Sigmoid colon (tissue), 7 donors: ENCODE data around the gene NEMF. TPM values are rescaled to one million over a fixed set of nuclear protein-coding genes. Genes with fewer than 3 reads are reported as not detected.

Experiments
- DNase-seq: peaks from one replicate; pipeline ENCODE4 v3.0.0-alpha.2; 2019
- H3K27ac ChIP-seq, 4 donors: fragments of 200-600 bp; sonication (generic); one replicate each; pipeline ENCODE4 v1.5.1; 2016 to 2019; ENCODE audit warnings: mild to moderate bottlenecking in 1 of 4
- H3K27me3 ChIP-seq, 3 donors: fragments of 200-600 bp; sonication (generic); one replicate each; pipeline ENCODE4 v1.5.1; 2019; ENCODE audit warnings: mild to moderate bottlenecking in 1 of 3
- H3K36me3 ChIP-seq, 4 donors: fragments of 200-600 bp; sonication (generic); one replicate each; pipeline ENCODE4 v1.5.1; 2016 to 2019
- H3K4me1 ChIP-seq, 4 donors: fragments of 200-600 bp; sonication (generic); one replicate each; pipeline ENCODE4 v1.5.1; 2017 to 2019
- H3K4me3 ChIP-seq, 4 donors: fragments of 200-600 bp; sonication (generic); one replicate each; pipeline ENCODE4 v1.5.1; 2017 to 2019; ENCODE audit warnings: mild to moderate bottlenecking in 2 of 4, moderate library complexity in 1 of 4
- H3K9me3 ChIP-seq, 4 donors: fragments of 200-600 bp in 3 of 4; sonication (generic) in 3 of 4; one replicate each; pipeline versions ENCODE4 v1.5.1 to v1.6.1; 2013 to 2019
- CTCF ChIP-seq, 4 experiments: fragments of 450-650 bp in 3 of 4; fragments of 200-600 bp in 1 of 4; IDR thresholded peaks; one replicate each; pipeline ENCODE4 v1.5.1; 2016 to 2019; ENCODE audit warnings: antibody characterized with exemption in 4 of 4, mild to moderate bottlenecking in 3 of 4, moderate library complexity in 2 of 4
- EP300 ChIP-seq, 4 donors: sonication (generic); formaldehyde crosslinking; IDR thresholded peaks; one replicate each; pipeline ENCODE4 v1.6.1; 2017; ENCODE audit warnings: antibody characterized with exemption in 4 of 4
- POLR2A ChIP-seq, 2 donors: fragments of 450-650 bp; IDR thresholded peaks; one replicate each; pipeline ENCODE4 v1.6.1; 2016; ENCODE audit warnings: antibody characterized with exemption in 2 of 2, mild to moderate bottlenecking in 2 of 2, moderate library complexity in 2 of 2
- POLR2AphosphoS5 ChIP-seq, 4 donors: sonication (generic); formaldehyde crosslinking; IDR thresholded peaks; one replicate each; pipeline ENCODE4 v1.6.1; 2017; ENCODE audit warnings: antibody characterized with exemption in 4 of 4
- WGBS, 2 donors: extraction: QIAGEN DNeasy Blood & Tissue Kit; methylation state at CpG; one replicate each; pipeline ENCODE4 v1.1.7; 2013; 5-methylcytosine and 5-hydroxymethylcytosine counted together
- intact Hi-C: fragments of 100-400 bp; cut with DNase I; formaldehyde crosslinking; loops from one replicate; pipeline ENCODE4 v1.15.1; 2023
- polyA plus RNA-seq, 3 donors: library from polyadenylated mRNA; stranded (reverse); fragments of 200-250 nt; gene quantifications; one replicate each; pipeline ENCODE4 v1.2.3, GENCODE V29; 2013
- total RNA-seq, 4 donors: library from RNA; depleted of rRNA; stranded (reverse); fragments of >200 nt; gene quantifications; one replicate each; pipeline ENCODE4 v1.1.0, GENCODE V29; 2016
- donor health status: healthy with polysubstance abuse.
- donor health status: Bipolar disorder and iron deficiency.
- donor health status: healthy.

NEMF gene
- total and polyA plus RNA-seq, 7 donors, result 18.0 to 121 (median 73.7) TPM

- TF ChIP-seq POLR2AphosphoS5 (IDR thresholded peaks at IDR 0.05), result no peak
- TF ChIP-seq CTCF (IDR thresholded peaks at IDR 0.05), result peak; percentile 52 to 79 (median 75)
- Histone ChIP-seq H3K4me1 (peaks cover 0 to 31% (median 21%) of the 10 kb centered on the region in 4 donors), H3K4me3 (peak overlapping the region; percentile 60 to 78 (median 74)), H3K36me3 (peaks cover 0 to 26% (median 4%) of the 10 kb centered on the region in 4 donors), H3K27me3 (no peaks in the 10 kb centered on the region), H3K9me3 (no peaks in the 10 kb centered on the region), H3K27ac (peak overlapping the region; percentile 86 to 90 (median 88))
- intact Hi-C loops, result loop anchor here (5.0 to 10.0 kb wide), 3 partner anchors 149 to 681 kb away; partner anchors contain the start of gene MAP4K5
- DNase-seq, result peak; percentile 83
- WGBS, 2 donors, result 18 to 20% methylated on average over 26 to 27 of the region's 27 CpGs
Observed at GRCh38 chr14:49853572-49854375, 1.2 kb upstream of the NEMF start.

- WGBS, 2 donors, result 1% methylated on average over 14 of the region's 14 CpGs
- Histone ChIP-seq H3K9me3 (no peaks in the 10 kb centered on the region), H3K27ac (peak overlapping the region; percentile 86 to 90 (median 88))
Observed at GRCh38 chr14:49853158-49853477, 530 bp upstream of the NEMF start.

GRCh38 chr14:49851813-49852212 is 775 bp downstream of the NEMF start:
- intact Hi-C loops, result loop anchor here (5.0 to 10.0 kb wide), 3 partner anchors 150 to 683 kb away; partner anchors contain the start of gene MAP4K5
- TF ChIP-seq EP300 (IDR thresholded peaks at IDR 0.05), result no peak
- no peak for TF ChIP-seq POLR2A (IDR thresholded peaks at IDR 0.05)
- TF ChIP-seq POLR2AphosphoS5 (IDR thresholded peaks at IDR 0.05), result no peak
- no peak for TF ChIP-seq CTCF (IDR thresholded peaks at IDR 0.05)
- Histone ChIP-seq H3K27ac (peak overlapping the region; percentile 86 to 90 (median 88)), H3K4me1 (peaks cover 0 to 31% (median 21%) of the 10 kb centered on the region in 4 donors), H3K36me3 (peaks cover 0 to 34% (median 6%) of the 10 kb centered on the region in 4 donors), H3K27me3 (no peaks in the 10 kb centered on the region), H3K9me3 (no peaks in the 10 kb centered on the region), H3K4me3 (peak overlapping the region; percentile 60 to 78 (median 74))
- DNase-seq, result no peak
- WGBS, 2 donors, result 1 to 8% methylated on average over 7 of the region's 7 CpGs

More at GRCh38 chr14:49853158-49853477, 530 bp upstream of the NEMF start:
- TF ChIP-seq CTCF (IDR thresholded peaks at IDR 0.05) (peak in 1 of 4 experiments; percentile 4), POLR2AphosphoS5 (IDR thresholded peaks at IDR 0.05) (no peak)
- no peaks in the 10 kb centered on the region for H3K27me3 ChIP-seq
- peak overlapping the region; percentile 60 to 78 (median 74) for H3K4me3 ChIP-seq
- H3K4me1 ChIP-seq, result peaks cover 0 to 31% (median 21%) of the 10 kb centered on the region in 4 donors
- peaks cover 0 to 28% (median 5%) of the 10 kb centered on the region in 4 donors for H3K36me3 ChIP-seq
- intact Hi-C loops, result loop anchor here (5.0 to 10.0 kb wide), 3 partner anchors 149 to 682 kb away; partner anchors contain the start of gene MAP4K5
- no peak for DNase-seq

GRCh38 chr14:49849213-49849847 is 3.3 kb downstream of the NEMF start:
- H3K4me3 ChIP-seq, result no peak overlapping the region
- intact Hi-C loops, result no loop called here
- peaks cover 0 to 31% (median 21%) of the 10 kb centered on the region in 4 donors for H3K4me1 ChIP-seq
- DNase-seq, result no peak
- no peak overlapping the region for H3K27ac ChIP-seq
- TF ChIP-seq CTCF (IDR thresholded peaks at IDR 0.05), result no peak
- no peak for TF ChIP-seq EP300 (IDR thresholded peaks at IDR 0.05)
- no peak for TF ChIP-seq POLR2AphosphoS5 (IDR thresholded peaks at IDR 0.05)
- no peak for TF ChIP-seq POLR2A (IDR thresholded peaks at IDR 0.05)
- no peaks in the 10 kb centered on the region for H3K27me3 ChIP-seq
- peaks cover 0 to 58% (median 15%) of the 10 kb centered on the region in 4 donors for H3K36me3 ChIP-seq
- H3K9me3 ChIP-seq, result no peaks in the 10 kb centered on the region
- 64 to 77% methylated on average over 1 of the region's 1 CpG for WGBS, 2 donors
